HG03342 (cell line): ENCODE results near the gene APPBP2.
"Not testable (repeated sequence)": the region's sequence is repeated elsewhere in the genome, so short reads cannot be mapped to it uniquely, and the experiment has no call there.

ENCODE experiments used
- ATAC-seq: cut with Tn5 transposase; IDR thresholded peaks from one replicate; pipeline ENCODE4 v1.9.1; 2021; ENCODE audit warnings: mild to moderate bottlenecking, moderate library complexity; ENCODE audit not compliant: unreplicated experiment

The APPBP2 gene

DNA sequence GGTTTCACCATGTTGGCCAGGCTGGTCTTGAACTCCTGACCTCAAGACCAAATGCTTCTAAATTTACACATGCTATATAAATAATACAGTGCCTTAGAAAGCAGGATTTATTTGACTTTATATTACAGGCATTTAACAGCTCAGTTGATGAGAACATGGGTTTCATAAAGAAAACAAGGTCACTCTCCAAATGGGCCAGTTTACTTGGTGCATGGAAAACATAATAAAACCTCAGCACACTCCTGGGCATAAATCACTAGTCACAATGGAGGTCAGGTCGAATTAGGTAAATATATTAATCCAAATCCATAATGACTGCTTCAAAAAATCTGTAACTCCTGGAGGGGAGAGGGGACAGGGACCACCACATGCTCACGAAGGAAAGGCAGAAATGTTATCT is 24.5 kb downstream of the APPBP2 start:
- no peak for ATAC-seq

DNA sequence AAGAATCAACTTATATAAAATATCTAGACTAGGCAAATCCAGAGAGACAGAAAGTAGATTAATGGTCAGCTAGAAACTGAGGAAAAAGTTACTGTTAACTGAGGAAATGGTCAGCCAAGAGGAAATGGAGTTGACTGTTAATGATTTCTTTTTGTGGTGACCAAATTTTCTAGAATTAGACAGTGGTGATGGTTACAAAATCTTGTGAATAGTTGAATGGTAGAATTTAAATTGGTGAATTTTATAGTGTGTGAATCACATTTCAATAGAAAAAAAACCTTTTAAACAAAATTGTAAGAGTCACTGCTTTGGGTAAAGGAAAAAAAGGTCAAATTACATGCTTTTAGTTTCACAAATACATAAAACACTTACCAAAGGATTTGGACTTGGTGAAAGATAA is 30.0 kb downstream of the APPBP2 start:
- ATAC-seq = no peak

- ATAC-seq = no peak
Measured at GRCh38 chr17:60495260-60495659, 30.8 kb downstream of the APPBP2 start.

GRCh38 chr17:60493847-60494321 is 32.2 kb downstream of the APPBP2 start:
- ATAC-seq = no peak

- no peak for ATAC-seq
Measured at GRCh38 chr17:60491771-60492170, 34.3 kb downstream of the APPBP2 start.

DNA sequence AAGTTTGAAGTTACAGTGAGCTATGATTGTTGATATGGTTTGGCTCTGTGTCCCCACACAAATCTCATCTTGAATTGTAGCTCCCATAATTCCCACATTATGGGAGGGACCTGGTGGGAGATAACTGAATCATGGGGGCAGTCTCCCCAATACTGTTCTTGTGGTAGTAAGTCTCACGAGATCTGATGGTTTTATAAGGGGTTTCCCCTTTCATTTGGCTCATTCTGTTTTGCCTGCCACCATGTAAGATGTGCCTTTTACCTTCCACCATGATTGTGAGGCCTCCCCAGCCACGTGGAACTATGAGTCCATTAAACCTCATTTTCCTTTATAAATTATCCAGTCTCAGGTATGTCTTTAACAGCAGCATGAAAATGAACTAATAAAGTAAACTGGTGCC is 35.4 kb downstream of the APPBP2 start:
- not testable (repeated sequence) for ATAC-seq

DNA sequence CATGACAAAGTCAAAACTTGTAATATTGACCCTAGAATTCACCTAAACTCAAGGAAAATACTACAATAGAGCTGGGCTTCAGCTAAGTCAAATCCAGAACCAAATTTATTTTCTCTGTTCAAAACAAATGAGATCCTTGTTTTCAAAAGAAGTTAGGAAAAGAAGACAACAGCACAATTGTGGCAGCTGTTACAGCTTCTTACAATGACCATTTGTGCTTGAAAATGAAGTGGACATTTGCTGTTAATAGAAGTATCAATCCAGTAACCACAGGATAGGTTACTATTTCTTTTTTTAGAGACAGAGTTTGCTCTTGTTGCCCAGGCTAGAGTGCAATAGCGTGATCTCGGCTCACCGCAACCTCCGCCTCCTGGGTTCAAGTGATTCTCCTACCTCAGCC is 44.4 kb downstream of the APPBP2 start:
- ATAC-seq = no peak

- no peak for ATAC-seq
Measured at GRCh38 chr17:60473788-60474187, 52.3 kb downstream of the APPBP2 start.

- ATAC-seq = no peak
Measured at GRCh38 chr17:60472449-60472848, 53.6 kb downstream of the APPBP2 start.

GRCh38 chr17:60471451-60471850 is 54.6 kb downstream of the APPBP2 start:
- no peak for ATAC-seq

- ATAC-seq = no peak
Measured at GRCh38 chr17:60468371-60468770, 57.7 kb downstream of the APPBP2 start.

- ATAC-seq = no peak
Measured at GRCh38 chr17:60464343-60464742, 61.7 kb downstream of the APPBP2 start.

- no peak for ATAC-seq
Measured at GRCh38 chr17:60463157-60463835, 62.7 kb downstream of the APPBP2 start.

DNA sequence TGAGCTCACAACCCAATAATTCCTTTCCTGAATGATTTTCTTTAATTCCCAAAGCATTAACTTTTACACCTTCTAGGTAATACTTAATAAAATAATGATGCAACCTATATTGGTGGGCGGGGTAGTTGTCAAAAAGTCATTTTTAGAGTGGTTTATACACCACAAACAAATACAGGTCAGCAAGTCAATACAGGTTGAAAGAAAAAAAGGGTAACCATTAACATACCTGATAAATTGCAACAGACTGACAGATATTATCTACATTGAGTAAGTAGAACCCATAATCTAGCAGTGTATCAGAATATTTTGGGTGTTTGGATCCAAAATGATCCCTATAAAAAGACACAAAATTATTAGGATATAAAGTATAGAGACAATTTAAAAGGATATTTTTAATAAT is 64.5 kb downstream of the APPBP2 start:
- no peak for ATAC-seq

DNA sequence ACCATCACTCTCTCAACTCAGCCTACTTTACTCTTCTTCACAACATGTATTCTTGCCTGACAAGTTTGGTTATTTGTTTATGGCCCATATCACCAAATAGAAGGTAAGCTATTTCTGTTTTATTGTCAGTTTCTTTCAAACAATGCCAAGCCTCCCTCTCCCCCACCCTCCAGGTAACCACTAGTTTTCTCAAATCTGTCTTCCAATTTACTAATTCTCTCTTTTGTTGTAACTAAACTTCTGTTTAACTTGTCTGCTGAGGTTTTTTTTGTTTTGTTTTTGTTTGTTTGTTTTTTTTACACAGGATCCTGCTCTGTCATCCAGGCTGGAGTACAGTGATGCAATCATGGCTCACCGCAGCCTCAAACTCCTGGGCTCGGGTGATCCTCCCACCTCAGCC is 68.9 kb downstream of the APPBP2 start:
- no peak for ATAC-seq

GRCh38 chr17:60455378-60455777 is 70.7 kb downstream of the APPBP2 start:
- no peak for ATAC-seq

GRCh38 chr17:60451965-60452364 is 74.1 kb downstream of the APPBP2 start:
- ATAC-seq = no peak

- no peak for ATAC-seq
Measured at GRCh38 chr17:60451071-60451470, 75.0 kb downstream of the APPBP2 start.

GRCh38 chr17:60447375-60447774 is 78.7 kb downstream of the APPBP2 start:
- no peak for ATAC-seq

DNA sequence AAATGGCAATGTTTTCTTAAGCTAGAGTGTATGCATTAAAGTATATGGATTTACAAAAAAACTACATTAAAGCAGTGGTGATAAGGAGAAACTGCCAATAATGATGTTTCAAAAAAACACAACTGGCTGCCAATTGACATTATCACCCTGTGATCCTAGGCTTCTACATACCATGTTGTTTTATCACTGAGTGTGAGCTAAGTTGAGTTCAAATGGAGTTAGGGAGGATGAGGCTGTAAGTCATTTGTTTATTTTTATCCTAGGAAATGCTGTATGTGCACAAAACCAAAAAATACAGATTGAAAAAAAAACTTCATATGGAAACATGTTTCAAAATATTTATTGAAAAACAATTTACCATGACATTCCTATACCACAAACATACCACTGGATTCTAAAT is 80.9 kb downstream of the APPBP2 start:
- ATAC-seq = no peak

DNA sequence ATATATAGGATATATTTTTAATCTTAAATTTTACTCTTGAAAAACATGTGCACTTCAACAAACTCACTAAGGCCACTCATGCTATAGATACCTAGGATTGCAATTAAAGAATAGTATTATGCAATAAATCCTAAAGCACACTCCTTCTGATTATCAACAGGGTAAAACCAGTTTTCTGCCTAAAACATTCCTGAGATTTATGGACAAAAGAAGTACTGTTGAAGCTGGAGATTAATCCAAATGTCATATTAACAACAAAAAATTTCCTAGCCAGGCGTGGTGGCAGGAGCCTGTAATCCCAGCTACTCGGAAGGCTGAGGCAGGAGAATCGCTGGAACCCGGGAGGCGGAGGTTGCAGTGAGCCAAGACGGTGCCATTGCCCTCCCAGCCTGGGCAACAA is 82.3 kb downstream of the APPBP2 start:
- ATAC-seq = no peak

DNA sequence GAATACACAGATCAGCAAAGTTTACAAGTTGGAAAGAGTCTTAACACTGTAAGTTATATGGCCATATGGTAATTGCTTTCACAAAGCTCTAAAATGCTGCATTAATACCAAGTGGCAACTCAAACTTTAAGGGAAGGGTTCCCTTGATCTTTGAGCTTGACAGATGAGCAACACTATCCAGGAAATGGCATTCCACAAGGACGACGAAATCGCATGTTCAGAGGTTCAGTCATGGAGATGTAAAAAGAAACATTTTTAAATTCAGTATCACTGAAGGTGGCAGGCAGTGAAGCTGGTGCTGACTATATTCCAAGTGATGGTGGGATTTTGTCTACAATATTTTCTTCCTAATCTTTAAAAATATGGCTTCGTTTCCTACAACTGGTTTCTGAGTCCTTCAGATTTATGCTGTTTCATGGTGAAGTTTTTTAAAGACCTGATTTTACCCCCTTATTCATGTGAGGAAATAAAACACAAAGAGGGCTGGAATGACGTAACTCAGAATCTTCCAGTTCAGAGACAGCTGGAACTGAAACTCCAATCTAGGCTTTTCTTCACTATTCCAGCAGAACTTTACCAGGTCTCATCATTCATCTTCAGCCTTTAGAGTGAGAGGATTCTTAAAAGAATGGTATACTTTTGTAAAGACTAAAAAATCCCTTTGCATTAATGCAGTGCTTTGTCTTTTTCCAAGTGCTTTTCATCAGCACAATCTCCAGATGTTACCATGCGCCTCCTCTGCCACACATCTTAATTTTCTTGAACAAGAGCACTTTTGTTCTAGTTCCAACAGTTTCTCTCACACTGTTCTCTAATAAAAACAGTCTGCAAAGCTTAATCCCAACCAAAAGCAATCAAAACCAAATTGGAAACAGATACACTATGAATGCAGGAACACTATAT is 83.5 kb downstream of the APPBP2 start:
- no peak for ATAC-seq
